Effector CD4-positive, alpha-beta T cell (primary cell): ENCODE measurements around the gene SCGB3A2.

ENCODE experiments used
- DNase-seq: peaks from one replicate; pipeline ENCODE4 v3.0.0-alpha.2; 2020

Gene SCGB3A2

GRCh38 chr5:147906326-147907095 lies 28.0 kb downstream of the SCGB3A2 start, which contains the start of gene C5orf46:
Gene C5orf46, minus strand, starts transcription at chr5:147906538. Its CDS starts 37 bp downstream, at chr5:147906501.
- DNase-seq: no peak

- DNase-seq: no peak
These were observed 32.9 kb downstream of the SCGB3A2 start for GRCh38 chr5:147911427-147911826.

GRCh38 chr5:147912011-147912410 lies 33.5 kb downstream of the SCGB3A2 start:
- no peak for DNase-seq

DNA sequence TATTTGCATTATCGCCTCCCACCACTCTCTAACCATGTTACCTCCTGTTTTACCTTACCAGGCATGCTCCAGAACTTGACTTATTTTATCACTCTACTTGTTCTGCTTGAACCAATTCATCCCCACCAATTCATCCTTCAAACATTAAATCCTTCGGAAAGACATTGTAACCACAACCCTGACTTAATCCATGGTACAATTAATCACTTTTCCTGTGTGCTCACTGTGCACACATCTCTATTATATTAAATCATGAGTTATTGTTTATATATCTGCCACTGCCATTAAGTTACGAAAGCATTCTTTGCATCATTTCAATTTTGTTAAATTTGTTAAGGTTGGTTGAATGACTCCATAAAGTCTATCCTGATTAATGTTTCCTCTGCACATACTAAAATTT lies 35.3 kb downstream of the SCGB3A2 start:
- no peak for DNase-seq

DNA sequence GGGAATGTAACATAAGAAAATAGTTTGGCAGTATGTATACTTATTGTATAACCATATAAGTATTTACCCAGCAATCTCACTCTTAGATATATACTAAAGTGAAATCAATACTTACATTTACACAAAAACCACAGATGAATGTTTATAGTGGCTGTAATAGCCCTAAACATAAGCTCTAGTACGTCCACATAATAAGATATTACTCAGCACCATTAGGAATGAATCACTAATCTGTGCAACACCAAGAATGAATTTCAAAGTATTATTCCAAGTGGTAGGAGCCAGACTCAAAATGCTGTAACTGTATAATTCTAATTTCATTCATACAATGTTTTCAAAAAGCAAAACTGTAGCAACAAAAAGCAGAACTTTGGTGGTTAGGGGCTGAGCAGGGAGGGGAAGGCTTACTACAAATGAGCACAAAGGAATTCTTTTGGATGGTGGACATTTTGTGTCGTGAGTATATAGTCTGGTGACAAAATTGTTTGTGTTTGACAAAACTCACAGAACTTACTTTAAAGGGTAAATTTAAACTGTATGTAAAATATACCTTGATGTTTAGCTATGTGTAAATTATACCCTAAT lies 39.7 kb downstream of the SCGB3A2 start:
- no peak for DNase-seq

- DNase-seq: no peak
These were observed 40.4 kb downstream of the SCGB3A2 start for GRCh38 chr5:147918899-147919298.

GRCh38 chr5:147920420-147921030 lies 42.0 kb downstream of the SCGB3A2 start:
- DNase-seq: no peak

DNA sequence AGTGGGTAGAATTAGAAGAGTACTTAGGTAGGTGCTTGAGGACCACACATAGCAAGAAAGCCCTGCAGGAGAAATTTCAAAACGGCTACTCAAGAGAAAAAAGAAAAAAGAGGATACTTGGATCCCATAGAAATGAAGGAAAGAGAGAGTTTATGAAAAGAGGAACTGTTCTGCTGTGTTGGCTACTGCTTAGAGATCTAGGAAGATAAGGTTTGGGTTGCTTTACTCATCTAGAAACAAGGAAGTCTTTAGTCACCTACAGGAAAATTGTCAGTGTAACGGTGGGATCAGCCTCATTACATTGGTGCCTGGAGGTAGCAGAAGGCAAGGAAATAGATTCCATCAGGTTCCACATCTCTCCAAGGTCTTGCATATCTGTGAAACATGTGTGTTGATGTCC lies 42.6 kb downstream of the SCGB3A2 start:
- DNase-seq: no peak

- no peak for DNase-seq
These were observed 46.5 kb downstream of the SCGB3A2 start for GRCh38 chr5:147925020-147925419.

- no peak for DNase-seq
These were observed 49.4 kb downstream of the SCGB3A2 start for GRCh38 chr5:147927901-147928300.

GRCh38 chr5:147930769-147931168 lies 52.3 kb downstream of the SCGB3A2 start:
- DNase-seq: no peak
